Adipocyte (in vitro differentiated cells): ENCODE data around the gene HOXA7.

Source experiments
- DNase-seq: peaks from one replicate; pipeline ENCODE4 v3.0.0-alpha.2; 2015; ENCODE audit warnings: low read depth
- H3K27me3 ChIP-seq: replicated peaks from 2 replicates; pipeline ENCODE4 v1.7.0; 2013; ENCODE audit warnings: mild to moderate bottlenecking, low read length, moderate library complexity; ENCODE audit not compliant: control insufficient read depth, insufficient read depth
- H3K36me3 ChIP-seq: 2 replicates; pipeline ENCODE4 v1.7.0; 2013; ENCODE audit warnings: low read length, mild to moderate bottlenecking, moderate library complexity; ENCODE audit not compliant: control insufficient read depth, insufficient read depth, severe bottlenecking
- H3K4me1 ChIP-seq: 2 replicates; pipeline ENCODE4 v1.7.0; 2013; ENCODE audit warnings: mild to moderate bottlenecking, low read length, moderate library complexity; ENCODE audit not compliant: control insufficient read depth, insufficient read depth
- H3K4me3 ChIP-seq: 2 replicates; pipeline ENCODE4 v1.7.0; 2013; ENCODE audit warnings: mild to moderate bottlenecking, low read length, moderate library complexity
- H3K9ac ChIP-seq: 2 replicates; pipeline ENCODE4 v1.7.0; 2013; ENCODE audit warnings: mild to moderate bottlenecking, low read length, moderate library complexity
- H3K9me3 ChIP-seq: 2 replicates; pipeline ENCODE4 v1.7.0; 2013; ENCODE audit warnings: mild to moderate bottlenecking, low read length, moderate library complexity; ENCODE audit not compliant: control insufficient read depth

HOXA7 gene

GRCh38 chr7:27113991-27114769 lies 42.3 kb downstream of the HOXA7 start:
- no peak for DNase-seq
- Histone ChIP-seq H3K9me3 (no peaks in the 10 kb centered on the region), H3K9ac (peak overlapping the region; percentile 65), H3K4me3 (peak overlapping the region; percentile 45), H3K4me1 (peaks cover 66% of the 10 kb centered on the region), H3K36me3 (peaks cover 9% of the 10 kb centered on the region), H3K27me3 (no peaks in the 10 kb centered on the region)

DNA sequence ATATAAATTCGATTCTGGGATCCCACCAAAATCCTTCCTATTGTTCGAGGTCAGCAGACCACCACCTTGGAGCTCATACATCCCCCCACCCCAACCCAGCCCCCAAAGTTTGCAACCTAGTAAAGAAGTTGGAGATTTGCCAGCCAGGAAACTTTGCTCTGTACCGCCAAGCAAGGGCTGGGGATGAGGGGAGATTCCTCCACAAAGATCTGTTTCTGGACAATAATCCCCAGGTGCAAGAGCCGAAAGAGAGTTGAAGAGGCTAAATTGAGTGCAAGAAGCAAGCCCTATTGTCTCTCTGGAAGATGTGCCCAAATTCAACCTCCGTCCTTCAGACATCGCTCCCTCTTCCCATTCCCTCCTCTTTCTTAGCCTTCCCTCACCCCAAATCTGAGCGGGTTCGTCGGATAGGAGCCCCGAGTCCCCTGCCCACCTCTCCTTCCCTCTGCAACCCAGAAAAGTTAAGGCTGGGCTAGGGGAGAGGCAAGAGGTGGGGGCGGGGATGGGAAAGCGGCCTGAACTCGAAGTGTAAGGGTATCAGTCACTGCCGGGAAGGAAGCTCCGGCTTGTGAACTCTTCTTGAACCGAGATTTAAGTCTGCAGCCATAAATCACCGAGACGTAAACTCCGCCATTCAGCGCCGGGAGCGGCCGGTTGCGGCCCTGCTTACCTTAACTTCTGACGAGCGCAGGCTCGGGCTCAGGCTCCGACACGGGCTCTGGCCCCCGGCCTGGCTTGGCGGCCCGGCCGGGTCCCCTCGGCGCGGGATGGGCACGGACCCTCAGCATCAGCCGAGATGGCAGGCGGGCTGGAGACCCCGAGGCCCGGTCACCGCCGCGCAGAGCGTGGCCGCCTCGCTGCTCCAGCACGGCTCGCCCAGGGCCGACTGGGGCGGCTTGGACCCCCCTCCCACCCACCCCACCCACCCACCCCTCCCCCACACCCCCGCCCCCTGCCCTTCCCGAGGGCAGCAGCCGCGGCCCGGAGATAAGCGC lies 43.2 kb downstream of the HOXA7 start:
- H3K4me3 ChIP-seq: peak overlapping the region; percentile 66
- no peak for DNase-seq

GRCh38 chr7:27112361-27112760 lies 44.1 kb downstream of the HOXA7 start:
- DNase-seq: no peak
- H3K27me3 ChIP-seq: no peaks in the 10 kb centered on the region

More for the DNA sequence above, 43.2 kb downstream of the HOXA7 start:
- Histone ChIP-seq H3K9me3 (no peaks in the 10 kb centered on the region), H3K4me1 (peaks cover 67% of the 10 kb centered on the region), H3K36me3 (peaks cover 7% of the 10 kb centered on the region), H3K27me3 (no peaks in the 10 kb centered on the region), H3K9ac (peak overlapping the region; percentile 81)

DNA sequence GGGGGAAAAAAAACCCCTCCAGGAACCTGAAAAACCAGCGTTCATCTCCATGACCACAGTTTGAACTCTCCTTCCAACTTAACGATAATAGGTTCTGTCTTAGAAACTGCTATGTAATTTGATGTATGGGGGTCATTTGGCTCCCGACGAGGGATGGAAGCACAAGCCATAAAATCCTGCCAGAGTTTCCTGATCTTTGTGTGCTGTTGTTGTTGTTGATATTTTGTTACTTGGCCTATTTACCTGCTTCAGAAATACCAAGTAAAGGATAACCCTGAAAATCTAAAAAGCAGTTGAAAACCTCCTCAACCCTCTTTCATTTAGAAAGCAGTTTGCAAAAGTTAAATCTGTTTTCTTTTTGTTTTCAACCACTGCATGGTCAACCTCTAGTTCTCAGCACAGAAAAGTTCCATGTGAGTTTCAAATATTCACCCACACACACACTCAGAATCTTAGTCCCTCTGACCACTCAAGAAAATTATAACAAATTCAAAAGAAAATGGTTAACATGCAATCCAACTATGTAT lies 44.7 kb downstream of the HOXA7 start:
- Histone ChIP-seq H3K4me1 (peaks cover 61% of the 10 kb centered on the region), H3K4me3 (peak overlapping the region; percentile 66), H3K9me3 (no peaks in the 10 kb centered on the region), H3K36me3 (no peaks in the 10 kb centered on the region), H3K27me3 (no peaks in the 10 kb centered on the region), H3K9ac (peak overlapping the region; percentile 81)
- no peak for DNase-seq

More at GRCh38 chr7:27112361-27112760, 44.1 kb downstream of the HOXA7 start:
- no peaks in the 10 kb centered on the region for H3K9me3 ChIP-seq
- H3K4me1 ChIP-seq: peaks cover 67% of the 10 kb centered on the region
- peak overlapping the region; percentile 81 for H3K9ac ChIP-seq
- H3K4me3 ChIP-seq: peak overlapping the region; percentile 66
- peaks cover 2% of the 10 kb centered on the region for H3K36me3 ChIP-seq

DNA sequence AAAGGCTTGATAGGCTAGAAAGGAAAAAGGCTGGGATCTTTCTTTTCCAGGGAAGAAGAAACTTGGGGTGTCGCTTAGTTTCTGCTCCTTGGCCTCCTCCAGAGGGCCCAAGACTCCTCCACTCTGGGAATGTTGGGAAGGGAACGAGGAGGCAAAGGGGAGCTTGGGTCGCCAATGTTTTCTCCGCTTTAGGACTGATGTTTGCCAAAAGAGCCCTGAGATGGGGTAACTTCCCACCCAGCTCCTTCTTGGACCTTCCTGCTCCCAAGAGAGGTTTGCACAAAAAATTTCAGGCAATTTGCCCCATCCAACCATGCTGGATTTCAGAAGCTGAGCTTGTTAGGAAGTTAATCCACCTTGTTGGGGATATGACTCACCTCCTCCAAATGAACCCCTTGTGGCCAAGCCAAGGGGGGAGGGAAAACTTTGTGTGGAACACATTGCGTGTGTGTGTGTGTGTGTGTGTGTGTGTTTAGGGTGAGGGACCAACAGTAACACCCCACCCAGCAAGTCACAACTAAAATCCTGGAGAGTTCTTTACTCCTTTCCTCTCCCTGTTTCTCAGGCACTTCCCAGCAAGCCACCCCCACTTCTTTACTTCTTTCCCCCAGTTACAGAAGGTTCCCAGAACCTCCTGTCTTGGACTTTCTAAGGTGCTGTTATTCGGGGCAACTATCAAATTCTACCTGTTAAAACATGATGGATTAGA lies 45.3 kb downstream of the HOXA7 start:
- peak overlapping the region; percentile 81 for H3K9ac ChIP-seq
- no peaks in the 10 kb centered on the region for H3K9me3 ChIP-seq
- no peak for DNase-seq
- H3K36me3 ChIP-seq: no peaks in the 10 kb centered on the region
- H3K4me3 ChIP-seq: peak overlapping the region; percentile 55
- H3K27me3 ChIP-seq: no peaks in the 10 kb centered on the region
- H3K4me1 ChIP-seq: peaks cover 61% of the 10 kb centered on the region

DNA sequence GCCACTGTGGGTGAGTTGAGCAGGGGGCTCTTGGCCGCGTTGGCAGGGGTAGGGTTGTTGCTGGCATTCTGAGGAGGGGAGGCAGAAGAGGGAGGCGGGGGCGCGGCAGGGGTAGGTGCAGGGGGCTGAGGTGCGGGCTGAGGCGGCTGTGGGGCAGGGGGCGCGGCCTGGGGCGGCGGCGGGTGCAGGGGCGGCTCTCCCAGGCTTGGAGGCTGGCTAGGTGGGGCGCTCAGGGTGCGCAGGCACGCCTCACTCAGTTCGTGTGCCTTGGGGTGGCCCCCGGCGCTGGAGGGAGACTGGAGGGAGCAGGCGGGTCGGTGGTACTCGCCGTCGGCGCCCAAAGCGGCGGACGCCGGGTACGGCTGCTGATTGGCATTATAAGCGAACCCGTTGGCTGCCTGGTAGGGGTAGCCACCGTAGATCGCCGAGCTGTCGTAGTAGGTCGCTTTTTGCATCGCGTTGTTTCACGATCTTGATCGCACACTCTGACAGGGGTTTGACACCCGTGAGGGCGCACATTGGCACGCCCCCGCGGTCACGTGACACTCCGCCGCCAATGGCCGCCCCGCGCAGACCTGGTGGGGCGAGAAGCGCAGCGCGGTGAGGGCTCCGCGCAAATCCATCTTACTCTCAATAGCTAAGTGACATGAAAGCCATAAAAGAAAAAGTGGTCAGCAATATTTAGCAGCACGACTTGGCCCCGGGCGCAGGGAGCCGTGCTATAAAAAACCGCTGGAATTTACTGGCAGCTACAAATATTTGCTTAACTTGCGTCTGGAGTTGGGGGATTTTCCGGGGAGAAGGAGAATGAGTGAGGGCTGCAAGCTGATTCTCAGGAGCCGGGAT lies 46.1 kb downstream of the HOXA7 start:
- H3K4me1 ChIP-seq: peaks cover 69% of the 10 kb centered on the region
- H3K9me3 ChIP-seq: no peaks in the 10 kb centered on the region
- no peaks in the 10 kb centered on the region for H3K27me3 ChIP-seq
- no peak for DNase-seq
- H3K36me3 ChIP-seq: no peaks in the 10 kb centered on the region
- peak overlapping the region; percentile 74 for H3K9ac ChIP-seq
- peak overlapping the region; percentile 55 for H3K4me3 ChIP-seq

GRCh38 chr7:27109466-27110185 lies 46.8 kb downstream of the HOXA7 start:
- H3K9ac ChIP-seq: no peak overlapping the region
- no peak overlapping the region for H3K4me3 ChIP-seq
- no peaks in the 10 kb centered on the region for H3K27me3 ChIP-seq
- no peaks in the 10 kb centered on the region for H3K9me3 ChIP-seq
- no peaks in the 10 kb centered on the region for H3K36me3 ChIP-seq
- H3K4me1 ChIP-seq: peaks cover 71% of the 10 kb centered on the region
- no peak for DNase-seq

DNA sequence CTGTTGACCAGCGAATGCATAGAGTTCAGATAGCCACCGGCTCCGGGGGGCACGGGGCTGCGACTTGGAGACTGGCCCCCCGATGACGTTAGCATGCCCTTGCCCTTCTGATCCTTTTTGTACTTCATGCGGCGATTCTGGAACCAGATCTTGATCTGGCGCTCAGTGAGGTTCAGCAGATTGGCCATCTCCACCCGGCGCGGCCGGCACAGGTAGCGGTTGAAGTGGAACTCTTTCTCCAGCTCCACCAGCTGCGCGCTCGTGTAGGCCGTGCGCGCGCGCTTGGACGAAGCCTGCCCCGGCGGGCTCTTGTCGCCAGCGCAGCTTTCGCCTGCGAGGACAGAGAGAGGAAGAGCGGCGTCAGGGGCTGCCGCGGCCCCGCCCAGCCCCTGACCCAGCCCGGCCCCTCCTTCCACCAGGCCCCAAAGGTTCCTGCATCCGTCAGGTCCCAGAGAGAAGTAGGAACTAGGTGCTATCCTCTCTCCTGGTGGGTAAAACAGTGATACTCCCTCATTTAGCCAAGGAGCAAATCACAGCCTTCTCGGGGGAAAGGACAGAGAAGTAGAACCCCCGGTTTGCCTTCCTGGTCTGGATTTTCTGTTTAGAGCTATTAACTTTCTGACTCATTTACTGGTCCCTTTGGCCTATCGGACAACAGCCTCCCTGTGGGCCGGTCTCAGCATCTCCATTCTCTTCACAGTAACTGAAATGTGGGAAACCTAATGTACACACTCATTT lies 47.9 kb downstream of the HOXA7 start:
- DNase-seq: no peak
- Histone ChIP-seq H3K36me3 (no peaks in the 10 kb centered on the region), H3K9ac (peak overlapping the region; percentile 61), H3K4me1 (peaks cover 67% of the 10 kb centered on the region), H3K27me3 (no peaks in the 10 kb centered on the region), H3K4me3 (peak overlapping the region; percentile 40), H3K9me3 (no peaks in the 10 kb centered on the region)
